ENCODE data around the gene DEGS2. TPM values are rescaled to one million over a fixed set of nuclear protein-coding genes. Genes with fewer than 3 reads are reported as not detected.

The DEGS2 gene
- total RNA-seq, 1 experiment from 2014 or later, result 1.6 TPM

DNA sequence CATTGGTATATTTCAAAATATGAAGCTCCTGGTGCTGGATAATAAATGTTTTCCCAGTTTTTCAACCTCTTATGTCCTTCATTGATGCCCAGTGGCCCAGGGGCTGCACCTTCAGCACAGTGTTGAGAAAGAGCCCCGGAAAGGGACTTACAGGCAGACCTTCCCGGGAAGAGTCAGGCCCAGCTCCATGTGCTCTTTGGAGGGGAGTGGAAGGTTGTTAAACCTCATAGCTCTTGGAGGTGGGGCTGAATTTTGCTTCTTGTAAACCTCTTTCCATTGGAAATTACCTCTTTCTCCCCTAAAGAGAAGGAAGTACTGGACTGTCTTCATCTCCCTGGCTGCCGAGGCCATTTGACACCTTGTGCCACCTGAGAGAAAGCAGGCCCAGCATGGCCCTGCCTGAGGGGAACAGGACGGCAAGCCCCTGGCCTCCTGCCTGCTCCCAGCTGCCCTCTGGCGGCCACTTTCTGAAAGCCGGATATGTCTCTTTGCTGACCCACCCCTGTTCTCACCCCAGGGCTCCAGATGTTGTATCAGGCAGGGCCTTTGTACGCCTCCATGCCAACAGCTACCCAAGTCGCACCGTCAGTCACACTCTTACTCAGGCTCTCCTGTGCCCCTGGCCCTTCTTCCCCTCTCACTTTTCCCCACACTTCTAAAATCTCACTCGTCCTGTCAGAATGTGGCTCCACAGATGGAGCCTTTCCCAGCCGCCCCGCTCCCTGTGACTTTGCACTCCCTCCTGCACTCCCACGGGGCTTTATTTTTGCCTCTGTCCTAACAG lies 51.2 kb downstream of the DEGS2 start:
- Mint-ChIP-seq H3K27ac (peak overlapping the region; percentile 67; the same call in 1 of the 2 replicates), H3K27me3 (ENCODE audit: low read depth) (no peaks in the 10 kb centered on the region), H3K9me3 (no peaks in the 10 kb centered on the region), H3K4me1 (peaks cover 11% of the 10 kb centered on the region), H3K4me3 (no peak overlapping the region), H3K36me3 (no peaks in the 10 kb centered on the region)
- CTCF ChIA-PET, result interaction anchor here (0.7 to 2.2 kb wide), 37 partner anchors 9 to 441 kb away, joined by 3 to 33 read pairs (median 5); partner anchors contain the start of gene DEGS2
- peak; percentile 97 for DNase-seq (ENCODE audit: low spot score)
- peak; percentile 96 for ATAC-seq
- POLR2A ChIA-PET, result interaction anchor here (1.0 kb wide), 1 partner anchor 51 kb away, joined by 3 read pairs; the partner anchor contains the start of gene DEGS2
- TF ChIP-seq, protein P1, sequence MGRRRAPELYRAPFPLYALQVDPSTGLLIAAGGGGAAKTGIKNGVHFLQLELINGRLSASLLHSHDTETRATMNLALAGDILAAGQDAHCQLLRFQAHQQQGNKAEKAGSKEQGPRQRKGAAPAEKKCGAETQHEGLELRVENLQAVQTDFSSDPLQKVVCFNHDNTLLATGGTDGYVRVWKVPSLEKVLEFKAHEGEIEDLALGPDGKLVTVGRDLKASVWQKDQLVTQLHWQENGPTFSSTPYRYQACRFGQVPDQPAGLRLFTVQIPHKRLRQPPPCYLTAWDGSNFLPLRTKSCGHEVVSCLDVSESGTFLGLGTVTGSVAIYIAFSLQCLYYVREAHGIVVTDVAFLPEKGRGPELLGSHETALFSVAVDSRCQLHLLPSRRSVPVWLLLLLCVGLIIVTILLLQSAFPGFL (CRISPR knock-in tag; IDR thresholded peaks at IDR 0.05; ENCODE audit: borderline replicate concordance), result no peak
- TF ChIP-seq MYBL2 (CRISPR knock-in tag; IDR thresholded peaks at IDR 0.05) (no peak), ZNF671 (CRISPR knock-in tag; IDR thresholded peaks at IDR 0.05) (no peak), ZNF138 (CRISPR knock-in tag; conservative IDR thresholded peaks at IDR 0.05) (no peak), FOXK1 (CRISPR knock-in tag; IDR thresholded peaks at IDR 0.05) (no peak), MAX (CRISPR knock-in tag; IDR thresholded peaks at IDR 0.05) (peak; percentile 89; the same call in 1 of the 2 replicates), IRF2 (CRISPR knock-in tag; IDR thresholded peaks at IDR 0.05; ENCODE audit: borderline replicate concordance, low read depth) (no peak), JUN (CRISPR knock-in tag; IDR thresholded peaks at IDR 0.05) (no peak), ELF4 (CRISPR knock-in tag; IDR thresholded peaks at IDR 0.05; ENCODE audit: low read depth) (no peak), SOX15 (CRISPR knock-in tag; IDR thresholded peaks at IDR 0.05) (no peak), GABPB1 (CRISPR knock-in tag; IDR thresholded peaks at IDR 0.05) (no peak)
- TF ChIP-seq, protein P2, sequence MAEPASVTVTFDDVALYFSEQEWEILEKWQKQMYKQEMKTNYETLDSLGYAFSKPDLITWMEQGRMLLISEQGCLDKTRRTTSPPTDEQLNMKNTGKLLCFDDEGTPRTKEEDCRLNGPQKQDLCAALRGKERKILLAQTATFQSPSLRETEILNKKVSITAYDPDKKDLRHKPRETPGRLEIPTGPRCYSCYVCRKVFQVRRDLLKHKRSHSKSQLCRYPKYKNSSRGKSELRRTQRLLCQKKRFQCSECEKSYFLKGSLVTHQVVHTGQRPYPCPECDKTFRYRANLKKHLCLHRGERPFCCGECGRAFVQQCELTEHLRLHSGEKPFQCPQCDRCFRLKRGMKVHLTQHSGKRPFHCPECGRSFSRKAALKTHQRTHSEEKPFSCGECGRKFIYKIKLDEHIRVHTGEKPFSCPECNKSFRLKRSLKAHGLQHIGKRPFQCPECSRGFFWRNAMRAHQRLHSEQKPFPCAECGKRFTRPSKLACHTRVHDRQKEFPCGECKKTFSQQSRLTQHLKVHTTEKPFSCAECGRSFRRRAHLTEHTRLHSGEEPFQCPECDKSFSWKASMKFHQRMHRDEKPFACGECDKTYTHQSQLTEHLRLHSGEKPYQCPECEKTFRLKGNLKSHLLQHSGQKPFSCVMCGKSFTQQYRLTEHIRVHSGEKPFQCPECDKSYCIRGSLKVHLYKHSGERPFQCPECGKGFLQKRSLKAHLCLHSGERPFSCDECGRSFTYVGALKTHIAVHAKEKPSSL (CRISPR knock-in tag; conservative IDR thresholded peaks at IDR 0.05), result no peak
- TF ChIP-seq, protein P3, sequence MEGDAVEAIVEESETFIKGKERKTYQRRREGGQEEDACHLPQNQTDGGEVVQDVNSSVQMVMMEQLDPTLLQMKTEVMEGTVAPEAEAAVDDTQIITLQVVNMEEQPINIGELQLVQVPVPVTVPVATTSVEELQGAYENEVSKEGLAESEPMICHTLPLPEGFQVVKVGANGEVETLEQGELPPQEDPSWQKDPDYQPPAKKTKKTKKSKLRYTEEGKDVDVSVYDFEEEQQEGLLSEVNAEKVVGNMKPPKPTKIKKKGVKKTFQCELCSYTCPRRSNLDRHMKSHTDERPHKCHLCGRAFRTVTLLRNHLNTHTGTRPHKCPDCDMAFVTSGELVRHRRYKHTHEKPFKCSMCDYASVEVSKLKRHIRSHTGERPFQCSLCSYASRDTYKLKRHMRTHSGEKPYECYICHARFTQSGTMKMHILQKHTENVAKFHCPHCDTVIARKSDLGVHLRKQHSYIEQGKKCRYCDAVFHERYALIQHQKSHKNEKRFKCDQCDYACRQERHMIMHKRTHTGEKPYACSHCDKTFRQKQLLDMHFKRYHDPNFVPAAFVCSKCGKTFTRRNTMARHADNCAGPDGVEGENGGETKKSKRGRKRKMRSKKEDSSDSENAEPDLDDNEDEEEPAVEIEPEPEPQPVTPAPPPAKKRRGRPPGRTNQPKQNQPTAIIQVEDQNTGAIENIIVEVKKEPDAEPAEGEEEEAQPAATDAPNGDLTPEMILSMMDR (IDR thresholded peaks at IDR 0.05), result peak; percentile 90
- TF ChIP-seq, protein P4, sequence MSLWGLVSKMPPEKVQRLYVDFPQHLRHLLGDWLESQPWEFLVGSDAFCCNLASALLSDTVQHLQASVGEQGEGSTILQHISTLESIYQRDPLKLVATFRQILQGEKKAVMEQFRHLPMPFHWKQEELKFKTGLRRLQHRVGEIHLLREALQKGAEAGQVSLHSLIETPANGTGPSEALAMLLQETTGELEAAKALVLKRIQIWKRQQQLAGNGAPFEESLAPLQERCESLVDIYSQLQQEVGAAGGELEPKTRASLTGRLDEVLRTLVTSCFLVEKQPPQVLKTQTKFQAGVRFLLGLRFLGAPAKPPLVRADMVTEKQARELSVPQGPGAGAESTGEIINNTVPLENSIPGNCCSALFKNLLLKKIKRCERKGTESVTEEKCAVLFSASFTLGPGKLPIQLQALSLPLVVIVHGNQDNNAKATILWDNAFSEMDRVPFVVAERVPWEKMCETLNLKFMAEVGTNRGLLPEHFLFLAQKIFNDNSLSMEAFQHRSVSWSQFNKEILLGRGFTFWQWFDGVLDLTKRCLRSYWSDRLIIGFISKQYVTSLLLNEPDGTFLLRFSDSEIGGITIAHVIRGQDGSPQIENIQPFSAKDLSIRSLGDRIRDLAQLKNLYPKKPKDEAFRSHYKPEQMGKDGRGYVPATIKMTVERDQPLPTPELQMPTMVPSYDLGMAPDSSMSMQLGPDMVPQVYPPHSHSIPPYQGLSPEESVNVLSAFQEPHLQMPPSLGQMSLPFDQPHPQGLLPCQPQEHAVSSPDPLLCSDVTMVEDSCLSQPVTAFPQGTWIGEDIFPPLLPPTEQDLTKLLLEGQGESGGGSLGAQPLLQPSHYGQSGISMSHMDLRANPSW (CRISPR knock-in tag; conservative IDR thresholded peaks at IDR 0.05; ENCODE audit: low read depth), result no peak
- TF ChIP-seq, protein P5, sequence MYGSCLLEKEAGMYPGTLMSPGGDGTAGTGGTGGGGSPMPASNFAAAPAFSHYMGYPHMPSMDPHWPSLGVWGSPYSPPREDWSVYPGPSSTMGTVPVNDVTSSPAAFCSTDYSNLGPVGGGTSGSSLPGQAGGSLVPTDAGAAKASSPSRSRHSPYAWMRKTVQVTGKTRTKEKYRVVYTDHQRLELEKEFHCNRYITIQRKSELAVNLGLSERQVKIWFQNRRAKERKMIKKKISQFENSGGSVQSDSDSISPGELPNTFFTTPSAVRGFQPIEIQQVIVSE (CRISPR knock-in tag; IDR thresholded peaks at IDR 0.05; ENCODE audit: borderline replicate concordance), result no peak
- TF ChIP-seq, protein P6, sequence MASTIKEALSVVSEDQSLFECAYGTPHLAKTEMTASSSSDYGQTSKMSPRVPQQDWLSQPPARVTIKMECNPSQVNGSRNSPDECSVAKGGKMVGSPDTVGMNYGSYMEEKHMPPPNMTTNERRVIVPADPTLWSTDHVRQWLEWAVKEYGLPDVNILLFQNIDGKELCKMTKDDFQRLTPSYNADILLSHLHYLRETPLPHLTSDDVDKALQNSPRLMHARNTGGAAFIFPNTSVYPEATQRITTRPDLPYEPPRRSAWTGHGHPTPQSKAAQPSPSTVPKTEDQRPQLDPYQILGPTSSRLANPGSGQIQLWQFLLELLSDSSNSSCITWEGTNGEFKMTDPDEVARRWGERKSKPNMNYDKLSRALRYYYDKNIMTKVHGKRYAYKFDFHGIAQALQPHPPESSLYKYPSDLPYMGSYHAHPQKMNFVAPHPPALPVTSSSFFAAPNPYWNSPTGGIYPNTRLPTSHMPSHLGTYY (CRISPR knock-in tag; IDR thresholded peaks at IDR 0.05), result no peak
- TF ChIP-seq, protein P7, sequence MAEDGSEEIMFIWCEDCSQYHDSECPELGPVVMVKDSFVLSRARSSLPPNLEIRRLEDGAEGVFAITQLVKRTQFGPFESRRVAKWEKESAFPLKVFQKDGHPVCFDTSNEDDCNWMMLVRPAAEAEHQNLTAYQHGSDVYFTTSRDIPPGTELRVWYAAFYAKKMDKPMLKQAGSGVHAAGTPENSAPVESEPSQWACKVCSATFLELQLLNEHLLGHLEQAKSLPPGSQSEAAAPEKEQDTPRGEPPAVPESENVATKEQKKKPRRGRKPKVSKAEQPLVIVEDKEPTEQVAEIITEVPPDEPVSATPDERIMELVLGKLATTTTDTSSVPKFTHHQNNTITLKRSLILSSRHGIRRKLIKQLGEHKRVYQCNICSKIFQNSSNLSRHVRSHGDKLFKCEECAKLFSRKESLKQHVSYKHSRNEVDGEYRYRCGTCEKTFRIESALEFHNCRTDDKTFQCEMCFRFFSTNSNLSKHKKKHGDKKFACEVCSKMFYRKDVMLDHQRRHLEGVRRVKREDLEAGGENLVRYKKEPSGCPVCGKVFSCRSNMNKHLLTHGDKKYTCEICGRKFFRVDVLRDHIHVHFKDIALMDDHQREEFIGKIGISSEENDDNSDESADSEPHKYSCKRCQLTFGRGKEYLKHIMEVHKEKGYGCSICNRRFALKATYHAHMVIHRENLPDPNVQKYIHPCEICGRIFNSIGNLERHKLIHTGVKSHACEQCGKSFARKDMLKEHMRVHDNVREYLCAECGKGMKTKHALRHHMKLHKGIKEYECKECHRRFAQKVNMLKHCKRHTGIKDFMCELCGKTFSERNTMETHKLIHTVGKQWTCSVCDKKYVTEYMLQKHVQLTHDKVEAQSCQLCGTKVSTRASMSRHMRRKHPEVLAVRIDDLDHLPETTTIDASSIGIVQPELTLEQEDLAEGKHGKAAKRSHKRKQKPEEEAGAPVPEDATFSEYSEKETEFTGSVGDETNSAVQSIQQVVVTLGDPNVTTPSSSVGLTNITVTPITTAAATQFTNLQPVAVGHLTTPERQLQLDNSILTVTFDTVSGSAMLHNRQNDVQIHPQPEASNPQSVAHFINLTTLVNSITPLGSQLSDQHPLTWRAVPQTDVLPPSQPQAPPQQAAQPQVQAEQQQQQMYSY (CRISPR knock-in tag; IDR thresholded peaks at IDR 0.05), result no peak

Data from WTC11 (cell line).